Ovary (tissue), 9 donors: Measurements from ENCODE around the gene MYO1F. TPM values are rescaled to one million over a fixed set of nuclear protein-coding genes. Genes with fewer than 3 reads are reported as not detected.

Experiments
- DNase-seq, 5 donors: peaks; one replicate each; pipeline ENCODE4 v3.0.0-alpha.2; 2019 to 2020
- H3K27ac ChIP-seq, 2 donors: fragments of 200-600 bp; one replicate each; pipeline versions ENCODE4 v1.5.1 to v1.8.0; 2019 to 2022
- H3K27me3 ChIP-seq: fragments of 200-600 bp; one replicate; pipeline ENCODE4 v1.8.0; 2022
- H3K36me3 ChIP-seq: fragments of 200-600 bp; sonication (generic); one replicate; pipeline ENCODE4 v1.5.1; 2019
- H3K4me1 ChIP-seq: one replicate; pipeline ENCODE4 v1.8.1; 2013; ENCODE audit warnings: mild to moderate bottlenecking, moderate library complexity; ENCODE audit not compliant: insufficient read depth
- H3K4me3 ChIP-seq: fragments of 200-600 bp; sonication (generic); one replicate; pipeline ENCODE4 v1.5.1; 2017
- H3K9me3 ChIP-seq, 2 donors: fragments of 200-600 bp in 1 of 2; sonication (generic) in 1 of 2; one replicate each; pipeline versions ENCODE4 v1.5.1 to v1.8.1; 2013 to 2019; ENCODE audit warnings: mild to moderate bottlenecking in 1 of 2, moderate library complexity in 1 of 2
- EP300 ChIP-seq: sonication (generic); formaldehyde crosslinking; IDR thresholded peaks from one replicate; pipeline ENCODE4 v1.6.1; 2017; ENCODE audit warnings: antibody characterized with exemption
- POLR2A ChIP-seq: fragments of 450-650 bp; IDR thresholded peaks from one replicate; pipeline ENCODE4 v1.6.1; 2017; ENCODE audit warnings: antibody characterized with exemption, mild to moderate bottlenecking, moderate library complexity
- WGBS, 3 donors: extraction: QIAGEN DNeasy Blood & Tissue Kit in 1 of 3; methylation state at CpG; one replicate each; pipeline versions ENCODE4 v1.1.5 to v1.1.7; 2013 to 2017; 5-methylcytosine and 5-hydroxymethylcytosine counted together
- intact Hi-C, 4 donors: fragments of 100-400 bp; cut with DNase I; formaldehyde crosslinking; loops; one replicate each; pipeline versions ENCODE4 v1.11.0 to v1.15.1; 2022 to 2023
- polyA plus RNA-seq, 2 donors: library from polyadenylated mRNA; stranded (reverse); fragments of 200-250 nt in 1 of 2; fragments of 350-450 nt in 1 of 2; fragmentation: Illumina TruSeq in 1 of 2; extraction: RNeasy Lipid Tissue Mini Kit (QIAGEN cat#74804) in 1 of 2; gene quantifications; one replicate each; pipeline ENCODE4 v1.2.3, GENCODE V29; 2013 to 2014
- total RNA-seq, 7 donors: library from RNA; depleted of rRNA in 2 of 7; stranded (reverse); fragments of >200 nt in 2 of 7; fragmentation: NEBNext Ultra II Directional in 3 of 7; extraction: Animal tissue kit (Norgen Biotek cat#: 25700) in 3 of 7; gene quantifications; one replicate each; pipeline versions ENCODE4 v1.1.0 to v1.2.4, GENCODE V29; 2016 to 2023
- TF ChIP-seq, protein P1 (sequence below), 3 donors: fragments of 450-650 bp in 2 of 3; fragments of 200-600 bp in 1 of 3; IDR thresholded peaks; one replicate each; pipeline versions ENCODE4 v1.5.1 to v1.8.0; 2016 to 2022; ENCODE audit warnings: antibody characterized with exemption in 3 of 3, mild to moderate bottlenecking in 1 of 3
- donor health status: DM: no; HTN: no; CAD: no; lungs with moderate emphysema.
- donor health status: DM: no; HTN: no; CAD: no.
- donor health status: Bipolar disorder and iron deficiency.
- donor health status: DM: yes; HTN: yes; CAD: no.
- donor health status: DM: no; HTN: no; CAD: no.
- donor health status: DM: yes; HTN: yes; CAD: no.

MYO1F gene
- total and polyA plus RNA-seq, 9 donors = 3.5 to 13.6 (median 5.4) TPM

DNA sequence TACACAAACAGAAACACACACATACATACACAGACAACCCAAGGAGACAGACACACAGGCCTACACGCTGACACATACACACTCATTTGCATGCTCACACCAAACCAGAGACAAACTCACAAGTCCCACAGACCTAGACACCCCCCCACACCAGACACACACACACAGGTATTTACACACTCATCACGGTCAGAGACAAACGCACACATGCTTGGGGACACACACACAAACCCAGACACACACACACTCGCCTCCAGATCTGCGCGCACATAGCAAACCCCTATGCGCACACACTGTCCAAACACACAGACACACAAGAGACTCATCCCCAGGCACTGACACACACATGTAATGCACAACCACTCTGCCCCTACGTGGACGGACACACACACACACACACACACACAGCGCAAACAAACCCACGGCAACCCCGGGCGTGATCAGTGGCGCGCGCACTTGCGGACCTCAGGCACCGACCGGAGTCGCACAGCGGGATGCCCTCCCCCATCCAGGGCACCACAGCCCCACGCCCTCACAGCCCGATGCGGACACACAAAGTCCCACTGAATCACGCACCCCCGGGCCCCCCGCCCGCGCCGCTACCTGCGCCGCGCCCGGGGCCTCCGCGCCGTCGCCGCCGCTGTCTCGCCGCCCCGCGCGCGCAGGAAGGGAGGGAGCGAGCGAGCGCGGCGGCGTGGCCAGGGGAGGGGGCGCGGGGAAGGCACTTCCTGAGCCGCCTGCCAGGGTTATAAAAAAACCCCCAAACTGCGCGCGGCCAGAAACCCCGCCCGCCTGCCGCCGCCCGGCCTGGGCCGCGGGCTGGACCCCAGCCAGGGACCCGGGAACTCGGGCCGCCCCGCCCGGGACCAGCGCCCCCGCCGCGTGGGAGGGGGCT, 33.0 kb upstream of the MYO1F start, which contains the start of gene ADAMTS10:
ADAMTS10 (minus strand) TSS at position 675 of the 895 bp plus-strand sequence. CDS start 5,005 bp downstream, outside the sequence.
- Histone ChIP-seq H3K36me3 (no peaks in the 10 kb centered on the region), H3K4me1 (peaks cover 12% of the 10 kb centered on the region), H3K27me3 (no peaks in the 10 kb centered on the region), H3K27ac (peak within 1 kb of the TSS; percentile 38 to 61), H3K9me3 (no peaks in the 10 kb centered on the region), H3K4me3 (peak within 1 kb of the TSS; percentile 58)
- 0% methylated on average over 19 to 74 of the region's 74 CpGs for WGBS, 3 donors
- intact Hi-C loops = loop anchor here in 1 of 4 donors (10.0 kb wide), 1 partner anchor 225 kb away; the partner anchor contains the start of genes MBD3L1 and ZNF558
- DNase-seq = peak; percentile 59 to 77 (median 71)
- TF ChIP-seq POLR2A (no peak), EP300 (no peak)
- TF ChIP-seq, protein P1, sequence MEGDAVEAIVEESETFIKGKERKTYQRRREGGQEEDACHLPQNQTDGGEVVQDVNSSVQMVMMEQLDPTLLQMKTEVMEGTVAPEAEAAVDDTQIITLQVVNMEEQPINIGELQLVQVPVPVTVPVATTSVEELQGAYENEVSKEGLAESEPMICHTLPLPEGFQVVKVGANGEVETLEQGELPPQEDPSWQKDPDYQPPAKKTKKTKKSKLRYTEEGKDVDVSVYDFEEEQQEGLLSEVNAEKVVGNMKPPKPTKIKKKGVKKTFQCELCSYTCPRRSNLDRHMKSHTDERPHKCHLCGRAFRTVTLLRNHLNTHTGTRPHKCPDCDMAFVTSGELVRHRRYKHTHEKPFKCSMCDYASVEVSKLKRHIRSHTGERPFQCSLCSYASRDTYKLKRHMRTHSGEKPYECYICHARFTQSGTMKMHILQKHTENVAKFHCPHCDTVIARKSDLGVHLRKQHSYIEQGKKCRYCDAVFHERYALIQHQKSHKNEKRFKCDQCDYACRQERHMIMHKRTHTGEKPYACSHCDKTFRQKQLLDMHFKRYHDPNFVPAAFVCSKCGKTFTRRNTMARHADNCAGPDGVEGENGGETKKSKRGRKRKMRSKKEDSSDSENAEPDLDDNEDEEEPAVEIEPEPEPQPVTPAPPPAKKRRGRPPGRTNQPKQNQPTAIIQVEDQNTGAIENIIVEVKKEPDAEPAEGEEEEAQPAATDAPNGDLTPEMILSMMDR (IDR thresholded peaks at IDR 0.05) = no peak

DNA sequence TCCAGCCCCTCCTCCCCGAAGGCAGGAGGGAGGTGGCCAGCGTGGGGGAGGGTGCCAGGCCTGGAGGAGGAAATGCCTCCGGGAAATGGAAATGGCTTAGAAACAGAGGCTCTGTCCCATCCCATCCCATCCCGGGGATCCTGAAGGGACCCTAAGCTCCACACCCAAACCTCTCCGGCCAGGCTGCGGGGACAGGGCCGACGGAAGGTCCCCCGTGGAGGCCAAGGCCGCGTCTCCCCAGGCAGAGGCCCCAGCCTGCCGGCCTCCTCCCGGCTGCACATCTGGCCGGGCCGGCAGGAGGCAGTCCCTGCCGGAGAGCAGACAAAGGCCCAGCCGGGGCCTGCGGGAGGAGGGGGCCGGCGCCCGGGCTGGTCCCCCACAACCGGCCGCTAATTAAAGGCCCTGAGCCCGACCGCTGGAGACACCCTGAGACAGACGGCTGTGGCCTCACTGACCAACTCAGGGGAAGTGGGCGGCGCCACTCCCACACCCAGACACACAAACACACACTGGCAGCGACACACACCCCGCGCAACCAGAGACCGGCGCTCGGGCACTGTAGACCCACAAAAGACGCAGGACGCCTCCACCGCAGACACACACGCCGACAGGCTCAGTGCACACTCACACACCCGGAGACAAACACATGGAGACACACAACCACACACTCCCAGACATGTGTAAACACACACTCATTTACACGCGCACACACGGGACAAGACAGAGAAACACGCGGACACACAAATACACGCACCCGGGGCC, 32.2 kb upstream of the MYO1F start:
- intact Hi-C loops = loop anchor here in 1 of 4 donors (10.0 kb wide), 1 partner anchor 225 kb away; the partner anchor contains the start of genes MBD3L1 and ZNF558
- Histone ChIP-seq H3K4me1 (peaks cover 12% of the 10 kb centered on the region), H3K9me3 (no peaks in the 10 kb centered on the region), H3K27me3 (no peaks in the 10 kb centered on the region), H3K27ac (peak overlapping the region; percentile 28 to 31), H3K36me3 (no peaks in the 10 kb centered on the region), H3K4me3 (peak overlapping the region; percentile 58)
- 0% methylated on average over 27 to 47 of the region's 47 CpGs for WGBS, 3 donors
- DNase-seq = peak; percentile 41 to 73 (median 58)
- TF ChIP-seq, protein P1 (IDR thresholded peaks at IDR 0.05) = peak in 1 of 3 donors; percentile 22
- TF ChIP-seq POLR2A = no peak

DNA sequence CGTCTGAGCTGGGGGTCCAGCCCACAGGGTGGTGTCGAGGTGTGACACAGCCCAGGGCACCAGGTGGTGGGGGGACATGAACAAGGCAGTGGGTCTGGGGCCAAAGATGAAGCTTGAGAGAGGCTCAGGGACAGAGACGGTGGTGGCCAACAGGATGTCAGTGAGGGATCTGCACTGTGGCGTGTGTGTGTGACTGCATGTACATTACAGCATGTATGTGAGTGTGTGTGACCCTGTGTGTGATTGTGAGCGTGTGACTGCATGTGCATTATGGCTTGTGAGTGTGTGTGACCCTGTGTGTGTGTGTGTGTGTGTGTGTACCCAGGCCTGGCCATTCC, 31.7 kb upstream of the MYO1F start:
- Histone ChIP-seq H3K4me3 (peak overlapping the region; percentile 58), H3K9me3 (no peaks in the 10 kb centered on the region), H3K27ac (peak overlapping the region; percentile 28 to 31), H3K4me1 (peaks cover 12% of the 10 kb centered on the region), H3K36me3 (no peaks in the 10 kb centered on the region), H3K27me3 (no peaks in the 10 kb centered on the region)
- TF ChIP-seq POLR2A (no peak), EP300 (no peak)
- TF ChIP-seq, protein P1 (IDR thresholded peaks at IDR 0.05) = no peak
- peak in 1 of 5 donors; percentile 39 for DNase-seq
- intact Hi-C loops = no loop called here
- 44 to 48% (median 48%) methylated on average over 5 of the region's 5 CpGs for WGBS, 3 donors

DNA sequence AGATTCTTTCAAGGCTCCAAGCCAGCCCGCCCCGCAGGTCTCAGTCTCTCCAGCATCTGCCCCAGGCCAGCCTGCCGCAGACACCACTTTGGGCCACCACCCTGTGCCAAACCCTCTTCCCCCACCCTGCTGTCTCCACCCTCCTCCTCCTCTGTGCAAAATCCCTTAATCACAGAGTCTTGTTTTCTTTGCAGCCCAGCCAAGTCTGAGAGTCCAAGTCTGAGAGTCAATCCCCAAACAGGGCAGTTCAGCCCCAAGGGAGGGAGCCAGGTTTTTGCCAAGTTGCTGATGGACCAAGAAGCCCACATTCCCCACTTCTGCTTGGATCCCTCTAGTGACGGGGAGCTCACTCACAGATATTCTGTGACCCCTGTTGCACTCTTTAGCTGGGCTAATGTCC, 30.1 kb upstream of the MYO1F start:
- intact Hi-C loops = no loop called here
- no peak for DNase-seq
- no peaks in the 10 kb centered on the region for H3K36me3 ChIP-seq
- 41 to 55% (median 49%) methylated on average over 4 of the region's 4 CpGs for WGBS, 3 donors
- H3K4me3 ChIP-seq = no peak overlapping the region
- peaks cover 12% of the 10 kb centered on the region for H3K4me1 ChIP-seq
- H3K9me3 ChIP-seq = no peaks in the 10 kb centered on the region
- H3K27me3 ChIP-seq = no peaks in the 10 kb centered on the region
- H3K27ac ChIP-seq = no peak overlapping the region
- no peak for TF ChIP-seq EP300
- TF ChIP-seq, protein P1 (IDR thresholded peaks at IDR 0.05) = no peak
- no peak for TF ChIP-seq POLR2A
